GM23248 (cell line): ENCODE data around the gene LTF.

Source experiments
- EZH2 ChIP-seq: fragments of 200-600 bp; sonication (generic); IDR thresholded peaks from 2 replicates; pipeline ENCODE4 v1.6.1; 2018; ENCODE audit warnings: antibody characterized with exemption, mild to moderate bottlenecking; ENCODE audit not compliant: insufficient read depth, poor library complexity, severe bottlenecking
- EZH2phosphoT487 ChIP-seq: fragments of 200-600 bp; sonication (generic); IDR thresholded peaks from 2 replicates; pipeline ENCODE4 v1.6.1; 2018; ENCODE audit warnings: antibody characterized with exemption, moderate library complexity, mild to moderate bottlenecking, low read depth; ENCODE audit not compliant: insufficient read depth

- no peak for TF ChIP-seq EZH2phosphoT487
- no peak for TF ChIP-seq EZH2
Measured at GRCh38 chr3:46429250-46429649, 35.5 kb downstream of the LTF start.
